Tibial artery (tissue), 4 donors: ENCODE measurements around the gene EIPR1.

ENCODE experiments used
- DNase-seq, 2 donors: peaks; one replicate each; pipeline ENCODE4 v3.0.0-alpha.2; 2019
- H3K27ac ChIP-seq, 2 donors: fragments of 200-600 bp; sonication (generic) in 1 of 2; 1 replicate in 1 of 2; 2 replicates in 1 of 2; pipeline ENCODE4 v1.5.1; 2018 to 2019; ENCODE audit warnings: mild to moderate bottlenecking in 1 of 2
- H3K27me3 ChIP-seq, 2 donors: fragments of 200-600 bp; sonication (generic) in 1 of 2; one replicate each; pipeline versions ENCODE4 v1.5.1 to v1.6.0; 2016 to 2019
- H3K36me3 ChIP-seq, 3 donors: fragments of 200-600 bp; sonication (generic) in 2 of 3; one replicate each; pipeline ENCODE4 v1.5.1; 2016 to 2019; ENCODE audit warnings: mild to moderate bottlenecking in 2 of 3
- H3K4me1 ChIP-seq, 4 donors: fragments of 200-600 bp; sonication (generic) in 2 of 4; 1 replicate in 3 of 4; 2 replicates in 1 of 4; pipeline ENCODE4 v1.5.1; 2016 to 2019
- H3K4me3 ChIP-seq, 2 donors: fragments of 200-600 bp; sonication (generic) in 1 of 2; 1 replicate in 1 of 2; 2 replicates in 1 of 2; pipeline ENCODE4 v1.5.1; 2018 to 2019; ENCODE audit warnings: mild to moderate bottlenecking in 2 of 2
- H3K9me3 ChIP-seq, 3 donors: fragments of 200-600 bp; sonication (generic) in 1 of 3; one replicate each; pipeline ENCODE4 v1.5.1; 2016 to 2019
- CTCF ChIP-seq, 2 experiments: fragments of 200-600 bp in 1 of 2; fragments of 450-650 bp in 1 of 2; IDR thresholded peaks; one replicate each; pipeline ENCODE4 v1.5.1; 2017 to 2019; ENCODE audit warnings: antibody characterized with exemption in 2 of 2, mild to moderate bottlenecking in 1 of 2, moderate library complexity in 1 of 2
- intact Hi-C: fragments of 100-400 bp; cut with DNase I; formaldehyde crosslinking; loops from one replicate; pipeline ENCODE4 v1.15.0; 2023; ENCODE audit warnings: low total_unique reads

The EIPR1 gene

GRCh38 chr2:3292416-3292815, 85.2 kb downstream of the EIPR1 start:
- H3K27me3 ChIP-seq, result no peaks in the 10 kb centered on the region
- intact Hi-C loops, result no loop called here
- H3K36me3 ChIP-seq, result no peaks in the 10 kb centered on the region
- peak in 1 of 2 donors; percentile 25 for DNase-seq
- H3K27ac ChIP-seq, result no peak overlapping the region
- H3K9me3 ChIP-seq, result no peaks in the 10 kb centered on the region
- TF ChIP-seq CTCF (IDR thresholded peaks at IDR 0.05), result no peak
- no peak overlapping the region for H3K4me3 ChIP-seq
- no peaks in the 10 kb centered on the region for H3K4me1 ChIP-seq

GRCh38 chr2:3291750-3292149, 85.9 kb downstream of the EIPR1 start:
- H3K4me3 ChIP-seq, result no peak overlapping the region
- intact Hi-C loops, result no loop called here
- H3K27me3 ChIP-seq, result no peaks in the 10 kb centered on the region
- no peak for TF ChIP-seq CTCF (IDR thresholded peaks at IDR 0.05)
- no peaks in the 10 kb centered on the region for H3K9me3 ChIP-seq
- H3K36me3 ChIP-seq, result no peaks in the 10 kb centered on the region
- no peaks in the 10 kb centered on the region for H3K4me1 ChIP-seq
- H3K27ac ChIP-seq, result no peak overlapping the region
- DNase-seq, result peak in 1 of 2 donors; percentile 45

GRCh38 chr2:3291113-3291512, 86.5 kb downstream of the EIPR1 start:
- H3K4me3 ChIP-seq, result no peak overlapping the region
- DNase-seq, result no peak
- H3K27ac ChIP-seq, result no peak overlapping the region
- no peaks in the 10 kb centered on the region for H3K4me1 ChIP-seq
- H3K27me3 ChIP-seq, result no peaks in the 10 kb centered on the region
- no peaks in the 10 kb centered on the region for H3K9me3 ChIP-seq
- no peak for TF ChIP-seq CTCF (IDR thresholded peaks at IDR 0.05)
- no peaks in the 10 kb centered on the region for H3K36me3 ChIP-seq
- intact Hi-C loops, result no loop called here

- peak in 1 of 2 donors; percentile 10 for DNase-seq
- no peak overlapping the region for H3K4me3 ChIP-seq
- H3K36me3 ChIP-seq, result no peaks in the 10 kb centered on the region
- intact Hi-C loops, result no loop called here
- H3K4me1 ChIP-seq, result no peaks in the 10 kb centered on the region
- TF ChIP-seq CTCF (IDR thresholded peaks at IDR 0.05), result no peak
- H3K9me3 ChIP-seq, result no peaks in the 10 kb centered on the region
- H3K27me3 ChIP-seq, result no peaks in the 10 kb centered on the region
- no peak overlapping the region for H3K27ac ChIP-seq
These were observed 87.0 kb downstream of the EIPR1 start for GRCh38 chr2:3290655-3291054.

- intact Hi-C loops, result no loop called here
- TF ChIP-seq CTCF (IDR thresholded peaks at IDR 0.05), result no peak
- H3K4me3 ChIP-seq, result no peak overlapping the region
- no peaks in the 10 kb centered on the region for H3K4me1 ChIP-seq
- H3K9me3 ChIP-seq, result no peaks in the 10 kb centered on the region
- H3K27ac ChIP-seq, result no peak overlapping the region
- DNase-seq, result peak in 1 of 2 donors; percentile 10
- no peaks in the 10 kb centered on the region for H3K27me3 ChIP-seq
- no peaks in the 10 kb centered on the region for H3K36me3 ChIP-seq
These were observed 87.6 kb downstream of the EIPR1 start for GRCh38 chr2:3289971-3290370.

- Histone ChIP-seq H3K36me3 (no peaks in the 10 kb centered on the region), H3K4me3 (no peak overlapping the region), H3K4me1 (no peaks in the 10 kb centered on the region), H3K27ac (no peak overlapping the region), H3K9me3 (no peaks in the 10 kb centered on the region), H3K27me3 (no peaks in the 10 kb centered on the region)
- TF ChIP-seq CTCF (IDR thresholded peaks at IDR 0.05), result no peak
- no peak for DNase-seq
- intact Hi-C loops, result no loop called here
These were observed 88.1 kb downstream of the EIPR1 start for GRCh38 chr2:3289526-3289925.
